DOHH2 (cell line): ENCODE measurements around the gene SCUBE1.

Source experiments
- CTCF ChIP-seq: fragments of 200-600 bp; sonication (generic); IDR thresholded peaks from one replicate; pipeline ENCODE4 v1.5.1; 2014; ENCODE audit warnings: antibody characterized with exemption, mild to moderate bottlenecking, low read depth, low read length; ENCODE audit not compliant: poor library complexity, severe bottlenecking
- EZH2phosphoT487 ChIP-seq: fragments of 200-600 bp; sonication (generic); IDR thresholded peaks from 2 replicates; pipeline ENCODE4 v1.6.1; 2017; ENCODE audit warnings: borderline replicate concordance, mild to moderate bottlenecking, antibody characterized with exemption, low read length, moderate library complexity, mixed read lengths

GRCh38 chr22:43300891-43301676, 42.1 kb downstream of the SCUBE1 start:
- no peak for TF ChIP-seq CTCF
- no peak for TF ChIP-seq EZH2phosphoT487
